OCI-LY7 (cell line): ENCODE data around the gene ULK4. TPM values are rescaled to one million over a fixed set of nuclear protein-coding genes. Genes with fewer than 3 reads are reported as not detected.

ENCODE experiments used
- BruUV-seq: library from RNA; stranded (reverse); fragments of 400-500 nt; replicated peaks from 2 replicates; lab custom pipeline; 2021; lab: Mats Ljungman, UMichigan
- CTCF ChIA-PET: fragments of 300-600 bp; sonication (Branson Sonifier 250); formaldehyde crosslinking; loops from one replicate; lab custom pipeline; 2022; ENCODE audit warnings: antibody characterized with exemption; ENCODE audit not compliant: unreplicated experiment; lab: Charles Lee
- POLR2A ChIA-PET: fragments of 300-600 bp; sonication (Branson Sonifier 250); formaldehyde crosslinking; loops from one replicate; lab custom pipeline; 2022; ENCODE audit warnings: antibody characterized with exemption; lab: Charles Lee
- DNase-seq: peaks from one replicate; pipeline ENCODE4 v3.0.0-alpha.2; 2015; ENCODE audit warnings: low spot score
- H2AFZ ChIP-seq: fragments of 200-600 bp; sonication (generic), shearing (Covaris generic); 2 replicates; pipeline ENCODE4 v1.6.1; 2014; ENCODE audit warnings: mild to moderate bottlenecking, antibody characterized with exemption, low read length, moderate library complexity
- H3K27ac ChIP-seq: fragments of 200-600 bp; sonication (generic); 2 replicates; pipeline ENCODE4 v1.5.1; 2014; ENCODE audit warnings: mixed run types, low read depth, mild to moderate bottlenecking, moderate library complexity, low read length, inconsistent platforms; ENCODE audit not compliant: poor library complexity, severe bottlenecking
- H3K36me3 ChIP-seq: fragments of 200-600 bp; sonication (generic); 2 replicates; pipeline ENCODE4 v1.6.1; 2014; ENCODE audit warnings: mild to moderate bottlenecking, antibody characterized with exemption, low read length, moderate library complexity, mixed read lengths; ENCODE audit not compliant: insufficient read depth
- H3K4me1 ChIP-seq: fragments of 200-600 bp; sonication (generic); 2 replicates; pipeline ENCODE4 v1.5.1; 2014; ENCODE audit warnings: mild to moderate bottlenecking, low read length; ENCODE audit not compliant: insufficient read depth, poor library complexity, severe bottlenecking
- H3K4me2 ChIP-seq: fragments of 200-600 bp; sonication (generic); 2 replicates; pipeline ENCODE4 v1.6.1; 2014; ENCODE audit warnings: mild to moderate bottlenecking, low read length
- H3K4me3 ChIP-seq: fragments of 200-600 bp; sonication (generic); 2 replicates; pipeline ENCODE4 v1.5.1; 2014; ENCODE audit warnings: mild to moderate bottlenecking, low read depth, low read length; ENCODE audit not compliant: poor library complexity, severe bottlenecking
- H3K79me2 ChIP-seq: fragments of 200-600 bp; sonication (generic); 2 replicates; pipeline ENCODE4 v1.6.1; 2016; ENCODE audit warnings: low read depth, mild to moderate bottlenecking, low read length, moderate library complexity, mixed read lengths; ENCODE audit not compliant: insufficient read depth
- H3K9me2 ChIP-seq: fragments of 200-600 bp; sonication (generic); 2 replicates; pipeline ENCODE4 v1.6.1; 2016; ENCODE audit warnings: mild to moderate bottlenecking, low read length, mixed read lengths; ENCODE audit not compliant: insufficient read depth
- H3K9me3 ChIP-seq: fragments of 200-600 bp; sonication (generic); 2 replicates; pipeline ENCODE4 v1.6.1; 2014; ENCODE audit warnings: mild to moderate bottlenecking, mixed run types, low read length, mixed read lengths
- H4K20me1 ChIP-seq: fragments of 200-600 bp; sonication (generic); 2 replicates; pipeline ENCODE4 v1.6.1; 2014; ENCODE audit warnings: mild to moderate bottlenecking, antibody characterized with exemption, low read length, moderate library complexity, mixed read lengths; ENCODE audit not compliant: insufficient read depth
- EZH2phosphoT487 ChIP-seq: fragments of 200-600 bp; sonication (generic); IDR thresholded peaks from 2 replicates; pipeline ENCODE4 v1.6.1; 2018; ENCODE audit warnings: low read depth, borderline replicate concordance, mild to moderate bottlenecking, mixed run types, antibody characterized with exemption, low read length, moderate library complexity, mixed read lengths
- intact Hi-C: fragments of 100-400 bp; cut with micrococcal nuclease; formaldehyde crosslinking; loops from one replicate; pipeline ENCODE4 v1.10.0; 2022; ENCODE audit not compliant: unreplicated experiment
- total RNA-seq, 2 experiments: library from RNA; depleted of rRNA in 1 of 2; stranded (reverse); fragments of >200 nt in 1 of 2; shearing (Covaris generic) in 1 of 2; gene quantifications; 2 replicates each; pipeline ENCODE4 v1.2.3, GENCODE V29; 2014 to 2022
- TF ChIP-seq, protein P1 (sequence below): fragments of 200-600 bp; sonication (generic); conservative IDR thresholded peaks from 2 replicates; pipeline ENCODE4 v1.5.1; 2014; ENCODE audit warnings: mild to moderate bottlenecking, antibody characterized with exemption, low read length, moderate library complexity, mixed read lengths

ULK4 gene
- total RNA-seq, 2 experiments from 2014 or later: 18.9 to 21.0 TPM

DNA sequence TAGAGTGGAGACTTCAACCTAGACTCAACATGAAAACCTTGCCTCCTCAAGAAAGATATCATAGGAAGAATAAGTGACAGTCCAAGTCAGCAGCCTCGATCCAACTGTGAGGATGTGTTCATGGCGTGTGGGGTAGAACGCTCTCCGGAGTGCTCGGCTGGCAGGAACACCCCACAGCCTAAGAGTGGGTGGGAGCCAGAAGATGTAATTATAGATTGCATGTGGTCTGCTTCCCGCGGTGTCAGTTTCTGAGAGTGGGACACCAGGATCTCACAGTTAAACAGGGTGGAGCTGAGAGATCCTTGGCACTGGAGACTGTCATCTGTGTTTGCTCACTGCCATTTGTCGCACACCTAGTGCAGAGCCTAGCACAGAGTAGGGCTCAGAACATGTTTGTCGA lies 604.6 kb downstream of the ULK4 start:
- intact Hi-C loops: no loop called here
- H3K36me3 ChIP-seq: no peaks in the 10 kb centered on the region

DNA sequence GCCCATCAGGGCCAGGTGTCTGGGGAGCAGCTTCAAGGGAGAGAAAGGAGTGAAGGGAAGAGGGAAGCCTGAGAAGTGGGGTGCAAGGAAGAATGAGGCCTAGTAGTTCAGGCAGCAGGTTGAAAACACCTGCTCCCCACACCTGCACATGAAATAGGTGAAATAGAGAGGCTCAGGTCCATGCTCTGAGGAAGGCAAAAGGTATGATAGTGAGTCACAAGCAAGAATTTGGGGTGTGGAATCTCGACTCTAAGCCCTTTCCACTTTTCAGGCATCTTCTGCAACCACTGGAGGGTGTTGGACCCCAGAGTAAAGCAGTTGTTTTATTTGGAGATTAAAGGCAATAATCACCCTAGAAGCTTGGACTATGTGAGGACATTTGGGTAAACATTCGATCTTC lies 605.1 kb downstream of the ULK4 start:
- intact Hi-C loops: no loop called here
- no TSS peak for BruUV-seq
- Histone ChIP-seq H3K79me2 (no peaks in the 10 kb centered on the region), H3K9me3 (no peaks in the 10 kb centered on the region), H4K20me1 (no peaks in the 10 kb centered on the region), H3K36me3 (no peaks in the 10 kb centered on the region), H2AFZ (no peak overlapping the region), H3K4me1 (no peaks in the 10 kb centered on the region), H3K4me3 (no peak overlapping the region), H3K4me2 (no peak overlapping the region), H3K9me2 (no peaks in the 10 kb centered on the region), H3K27ac (no peak overlapping the region)
- no peak for DNase-seq
- TF ChIP-seq EZH2phosphoT487: no peak
- TF ChIP-seq, protein P1, sequence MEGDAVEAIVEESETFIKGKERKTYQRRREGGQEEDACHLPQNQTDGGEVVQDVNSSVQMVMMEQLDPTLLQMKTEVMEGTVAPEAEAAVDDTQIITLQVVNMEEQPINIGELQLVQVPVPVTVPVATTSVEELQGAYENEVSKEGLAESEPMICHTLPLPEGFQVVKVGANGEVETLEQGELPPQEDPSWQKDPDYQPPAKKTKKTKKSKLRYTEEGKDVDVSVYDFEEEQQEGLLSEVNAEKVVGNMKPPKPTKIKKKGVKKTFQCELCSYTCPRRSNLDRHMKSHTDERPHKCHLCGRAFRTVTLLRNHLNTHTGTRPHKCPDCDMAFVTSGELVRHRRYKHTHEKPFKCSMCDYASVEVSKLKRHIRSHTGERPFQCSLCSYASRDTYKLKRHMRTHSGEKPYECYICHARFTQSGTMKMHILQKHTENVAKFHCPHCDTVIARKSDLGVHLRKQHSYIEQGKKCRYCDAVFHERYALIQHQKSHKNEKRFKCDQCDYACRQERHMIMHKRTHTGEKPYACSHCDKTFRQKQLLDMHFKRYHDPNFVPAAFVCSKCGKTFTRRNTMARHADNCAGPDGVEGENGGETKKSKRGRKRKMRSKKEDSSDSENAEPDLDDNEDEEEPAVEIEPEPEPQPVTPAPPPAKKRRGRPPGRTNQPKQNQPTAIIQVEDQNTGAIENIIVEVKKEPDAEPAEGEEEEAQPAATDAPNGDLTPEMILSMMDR: no peak
- ChIA-PET POLR2A (no interaction called here), CTCF (no interaction called here)

More for the DNA sequence above, 604.6 kb downstream of the ULK4 start:
- Histone ChIP-seq H2AFZ (no peak overlapping the region), H3K9me2 (no peaks in the 10 kb centered on the region), H3K79me2 (no peaks in the 10 kb centered on the region), H3K9me3 (no peaks in the 10 kb centered on the region), H3K4me3 (no peak overlapping the region), H3K4me2 (no peak overlapping the region), H3K4me1 (no peaks in the 10 kb centered on the region), H3K27ac (no peak overlapping the region), H4K20me1 (no peaks in the 10 kb centered on the region)
- POLR2A ChIA-PET: no interaction called here
- no peak for DNase-seq
- CTCF ChIA-PET: no interaction called here
- no TSS peak for BruUV-seq
- TF ChIP-seq EZH2phosphoT487: no peak
- TF ChIP-seq, protein P1: no peak

DNA sequence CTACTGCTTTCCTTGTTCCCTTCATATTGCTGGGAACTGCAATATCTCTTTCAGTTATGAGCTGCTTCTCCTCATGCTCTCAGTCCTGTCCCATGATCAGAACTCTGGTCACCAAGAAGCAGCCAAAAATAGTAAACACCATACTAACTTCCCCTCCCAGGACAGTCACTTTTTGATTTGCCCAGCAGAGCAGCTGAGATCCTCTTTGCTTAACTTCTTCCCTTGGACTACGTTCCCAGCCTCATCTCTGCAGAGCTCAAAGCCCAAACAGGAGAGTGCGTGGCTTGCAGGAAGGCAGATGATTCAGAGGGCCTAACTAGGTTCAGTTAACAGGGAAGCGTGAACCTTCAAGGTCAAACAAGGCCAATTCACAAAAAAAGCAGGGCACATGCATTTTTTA lies 609.4 kb downstream of the ULK4 start:
- intact Hi-C loops: no loop called here
- DNase-seq: no peak
- POLR2A ChIA-PET: no interaction called here
- no peaks in the 10 kb centered on the region for H3K9me3 ChIP-seq
- no peak overlapping the region for H3K4me2 ChIP-seq
- no peaks in the 10 kb centered on the region for H3K4me1 ChIP-seq
- H4K20me1 ChIP-seq: no peaks in the 10 kb centered on the region
- no peaks in the 10 kb centered on the region for H3K9me2 ChIP-seq
- no peak overlapping the region for H3K4me3 ChIP-seq
- TF ChIP-seq, protein P1: no peak
- CTCF ChIA-PET: no interaction called here
- no TSS peak for BruUV-seq
- no peaks in the 10 kb centered on the region for H3K79me2 ChIP-seq
- no peak overlapping the region for H3K27ac ChIP-seq
- no peaks in the 10 kb centered on the region for H3K36me3 ChIP-seq
- no peak overlapping the region for H2AFZ ChIP-seq
